ENCODE data around the gene NUP42.

Gene NUP42

DNA sequence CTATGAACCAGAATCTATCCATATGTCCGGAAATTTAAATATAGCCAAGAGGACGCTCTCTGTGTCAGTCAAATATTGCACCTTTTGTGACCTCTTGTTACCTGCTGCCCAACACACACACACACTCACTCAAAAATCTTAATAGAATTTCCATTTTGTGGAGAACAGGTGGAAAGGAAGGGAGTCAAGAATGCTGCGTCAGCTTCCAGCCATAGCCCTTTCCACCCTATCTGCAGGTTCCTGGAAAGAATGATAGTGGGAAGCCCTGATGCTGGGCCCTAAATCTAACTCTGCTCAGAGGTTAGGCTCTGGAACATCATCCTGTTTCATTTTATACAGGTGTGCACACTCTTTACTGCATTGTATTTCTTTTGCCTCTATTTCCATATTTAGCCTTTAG lies 55.2 kb downstream of the NUP42 start:
- no peak for DNase-seq

DNA sequence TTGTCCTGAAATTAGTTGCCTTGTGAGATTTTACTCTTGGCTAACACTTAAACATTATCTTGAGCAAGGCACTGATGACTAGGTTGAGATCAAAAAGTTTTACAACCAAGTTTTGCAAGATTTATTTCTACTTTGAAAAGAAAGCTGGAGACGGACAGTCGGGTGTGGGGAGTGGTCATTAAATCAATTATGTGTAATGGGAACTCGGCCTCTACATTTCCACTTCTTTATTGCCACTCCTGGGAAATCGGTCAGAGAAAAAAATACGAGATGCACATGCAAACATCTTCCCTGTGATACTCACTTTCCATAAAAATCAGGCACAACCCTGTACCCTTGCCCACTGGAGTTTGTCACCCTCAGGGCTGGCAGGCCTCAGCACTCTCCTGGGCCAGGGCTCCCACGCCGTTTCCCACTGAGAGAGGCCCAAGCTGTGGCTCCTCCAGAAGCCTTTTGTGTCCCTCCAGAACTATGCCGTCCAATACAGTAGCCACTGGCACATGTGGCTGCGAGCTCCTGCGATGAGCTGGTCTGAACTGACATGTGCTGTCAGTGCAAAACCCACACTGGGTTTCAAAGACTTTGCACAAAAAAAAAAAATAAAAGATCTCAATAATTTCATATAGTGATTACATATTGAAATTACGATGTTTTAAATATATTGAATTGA lies 57.3 kb downstream of the NUP42 start:
- no peak for DNase-seq

DNA sequence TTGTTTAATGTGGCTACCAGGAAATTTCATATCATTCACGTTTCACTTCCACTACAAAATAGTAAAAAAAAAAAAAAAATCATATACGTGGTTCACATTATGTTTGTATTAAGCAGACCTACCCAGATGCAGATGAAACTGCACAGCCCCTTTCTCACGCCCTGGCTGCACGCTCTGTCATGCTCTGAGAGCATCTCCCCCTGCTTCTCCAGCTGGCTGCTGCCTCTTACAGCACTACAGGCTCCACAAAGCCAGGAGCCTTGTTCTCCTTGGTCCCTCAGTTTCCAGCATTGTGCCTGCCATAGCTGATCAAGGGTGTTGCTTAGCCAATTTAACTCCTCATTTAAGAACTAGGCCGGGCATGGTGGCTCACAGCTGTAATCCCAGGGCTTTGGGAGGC lies 57.9 kb downstream of the NUP42 start:
- no peak for DNase-seq

DNA sequence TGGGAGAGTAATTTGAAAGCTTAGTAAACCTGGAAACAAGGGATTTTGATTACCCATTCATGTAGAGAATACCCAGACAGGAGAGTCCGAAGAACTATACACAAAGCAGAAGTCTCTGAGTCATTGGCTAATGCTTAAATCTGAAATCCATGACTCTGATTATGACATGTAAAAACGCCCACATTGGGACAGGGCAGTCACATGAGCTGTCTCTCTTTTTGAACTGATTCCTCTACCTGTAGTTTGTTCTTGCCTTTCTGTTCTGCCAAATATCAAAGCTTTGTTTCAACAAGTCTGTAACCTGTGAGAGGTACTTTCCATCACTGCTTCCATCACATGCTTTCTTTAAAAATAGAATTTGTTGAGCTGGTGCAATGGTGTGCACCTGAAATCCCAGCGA lies 60.5 kb downstream of the NUP42 start:
- no peak for DNase-seq

DNA sequence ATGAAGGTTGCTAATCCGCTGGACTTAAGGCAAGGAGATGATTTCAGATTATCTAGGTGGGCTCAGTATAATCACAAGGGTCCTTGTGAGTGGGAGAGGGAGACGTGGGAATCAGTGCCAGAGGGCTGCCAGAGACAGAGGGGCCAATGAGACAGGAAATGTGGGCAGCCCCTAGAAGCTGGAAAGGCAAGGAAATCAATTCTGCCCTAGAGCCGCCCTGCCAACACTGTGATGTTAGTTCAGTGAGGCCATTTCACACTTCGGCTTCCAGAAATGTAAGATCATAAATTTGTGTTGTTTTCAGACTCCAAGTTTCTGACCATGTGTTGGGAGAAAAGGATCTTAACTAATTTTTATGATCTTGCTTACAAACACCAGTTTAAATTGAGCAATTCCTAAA lies 61.1 kb downstream of the NUP42 start:
- DNase-seq: no peak

DNA sequence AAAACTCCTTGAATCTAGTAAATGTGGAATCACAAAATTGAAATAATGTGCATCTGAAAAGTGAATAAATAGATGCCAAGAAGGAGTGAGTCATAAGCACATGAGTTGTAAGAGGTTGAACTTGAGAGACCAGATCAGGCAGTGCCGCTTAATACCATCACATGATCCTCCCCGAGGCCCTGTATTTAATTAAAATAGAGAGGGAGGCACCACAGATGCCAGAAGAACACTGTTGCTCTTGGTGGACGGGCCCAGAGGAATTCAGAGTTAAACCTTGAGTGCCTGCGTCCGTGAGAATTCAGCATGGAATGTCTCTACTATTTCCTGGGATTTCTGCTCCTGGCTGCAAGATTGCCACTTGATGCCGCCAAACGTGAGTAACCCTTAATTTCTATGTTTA lies 64.7 kb downstream of the NUP42 start, which contains the start of gene GPNMB:
GPNMB (plus strand) TSS at position 221 of the 400 bp plus-strand sequence; CDS start at position 304, 83 bp downstream.
- DNase-seq: no peak

DNA sequence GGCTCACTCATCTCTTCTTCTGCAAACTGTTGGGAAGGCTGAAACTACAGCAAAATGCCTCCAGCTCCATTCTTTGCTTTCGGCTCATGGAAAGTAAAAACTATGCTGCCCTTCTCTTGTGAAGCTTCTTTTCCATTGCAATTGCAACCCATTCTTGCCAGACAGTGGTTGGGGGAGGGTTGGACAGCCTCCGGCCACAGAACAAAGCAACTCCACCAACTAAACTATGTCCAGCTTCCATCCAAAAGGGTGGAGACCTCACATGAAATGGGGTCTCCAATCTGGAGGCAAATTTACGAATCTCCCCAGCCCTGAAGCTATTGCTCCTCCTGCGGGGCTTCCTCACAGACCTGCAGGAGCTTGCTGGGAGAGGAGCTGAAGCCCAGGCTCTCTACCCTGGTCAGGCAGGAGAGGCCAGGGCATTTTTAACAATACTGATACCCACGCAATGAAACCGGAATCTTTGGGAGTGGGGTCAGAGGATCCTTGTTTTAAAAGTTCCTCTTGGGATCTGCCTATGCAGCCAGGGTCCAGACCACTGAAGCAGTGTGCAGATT lies 65.3 kb downstream of the NUP42 start:
- DNase-seq: no peak

DNA sequence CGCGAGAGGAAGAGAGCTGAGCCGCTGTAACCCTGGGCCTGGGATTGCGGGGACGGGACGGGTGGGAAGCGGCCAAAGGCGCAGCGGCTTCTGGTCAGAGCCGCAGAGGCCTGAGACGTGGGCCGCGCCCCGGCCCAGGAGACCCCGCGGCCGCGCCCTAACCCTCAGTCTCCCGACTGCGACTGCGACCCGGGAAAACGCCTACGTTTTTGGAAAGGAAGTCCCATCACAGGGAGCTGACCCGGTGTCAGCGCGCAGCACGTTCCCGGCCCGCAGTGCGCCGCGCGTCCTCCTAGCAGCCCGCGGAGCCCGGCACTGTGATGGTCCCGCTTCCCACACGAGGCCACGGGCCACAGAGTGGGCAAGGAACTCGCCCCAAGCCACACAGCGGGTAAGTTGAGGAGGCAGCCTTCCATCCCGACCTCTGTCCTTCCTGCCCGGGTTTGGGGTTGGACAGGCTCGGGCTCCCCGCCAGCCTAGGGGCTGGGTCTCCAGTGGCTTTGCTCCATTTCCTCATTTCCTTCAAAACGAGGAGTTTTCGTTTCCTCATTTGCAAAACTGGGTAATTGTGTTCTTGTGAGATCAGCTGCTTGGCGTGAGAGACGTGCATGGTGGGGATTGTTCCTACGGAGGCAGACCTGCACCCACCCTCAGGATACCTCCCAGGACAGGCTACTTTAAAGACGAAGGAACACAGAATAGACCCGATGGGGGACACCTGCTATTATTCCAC lies 65.9 kb downstream of the NUP42 start:
- DNase-seq: peak; percentile 35

DNA sequence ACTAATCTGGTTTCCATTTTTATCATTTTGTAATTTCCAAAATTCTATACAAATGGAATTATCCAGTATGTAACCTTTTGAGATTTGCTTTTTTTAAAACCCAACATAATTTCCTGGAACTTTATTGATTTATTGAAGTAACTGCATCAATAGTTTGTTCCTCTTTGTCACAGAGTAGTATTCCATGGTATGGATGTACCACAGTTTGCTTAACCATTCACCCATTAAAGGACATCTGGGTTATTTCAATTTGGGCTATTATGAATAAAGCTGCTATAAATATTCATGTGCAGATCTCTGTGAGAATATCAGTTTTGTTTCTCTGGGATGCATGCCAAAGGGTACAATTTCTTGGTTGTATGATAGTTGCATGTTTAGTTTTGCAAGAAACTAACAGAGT lies 67.6 kb downstream of the NUP42 start:
- DNase-seq: no peak
